Progenitor cell of endocrine pancreas (in vitro differentiated cells): ENCODE data around the gene DOCK2. TPM values are rescaled to one million over a fixed set of nuclear protein-coding genes. Genes with fewer than 3 reads are reported as not detected.

Experiments used
- DNase-seq: peaks from one replicate; pipeline ENCODE4 v3.0.0; 2021; ENCODE audit warnings: low spot score; ENCODE audit not compliant: unreplicated experiment
- H3K27ac Mint-ChIP-seq: 2 replicates; pipeline ENCODE4 v1.8.0; 2021; ENCODE audit warnings: mild to moderate bottlenecking, moderate library complexity, mixed read lengths
- H3K27me3 Mint-ChIP-seq: 2 replicates; pipeline ENCODE4 v1.8.0; 2021; ENCODE audit warnings: mixed read lengths
- H3K36me3 Mint-ChIP-seq: 2 replicates; pipeline ENCODE4 v1.8.0; 2022; ENCODE audit warnings: mixed read lengths; ENCODE audit not compliant: insufficient read depth
- H3K4me1 Mint-ChIP-seq: 2 replicates; pipeline ENCODE4 v1.8.0; 2021; ENCODE audit warnings: low read depth, mixed read lengths
- H3K4me3 Mint-ChIP-seq: 2 replicates; pipeline ENCODE4 v1.8.0; 2021; ENCODE audit warnings: low read depth, mild to moderate bottlenecking, moderate library complexity, mixed read lengths
- H3K9me3 Mint-ChIP-seq: 2 replicates; pipeline ENCODE4 v1.8.0; 2021; ENCODE audit warnings: low read depth, mixed read lengths
- total RNA-seq: library from RNA; stranded (reverse); gene quantifications from 2 replicates; pipeline ENCODE4 v1.2.1, GENCODE V29; 2021
- TF ChIP-seq, protein P1 (sequence below): fragments of 200-600 bp; sonication (generic); IDR thresholded peaks from one replicate; pipeline ENCODE4 v1.5.0; 2021; ENCODE audit warnings: antibody characterized with exemption, mild to moderate bottlenecking; ENCODE audit not compliant: unreplicated experiment

The DOCK2 gene
- total RNA-seq, 1 donor from 2014 or later = not detected

DNA sequence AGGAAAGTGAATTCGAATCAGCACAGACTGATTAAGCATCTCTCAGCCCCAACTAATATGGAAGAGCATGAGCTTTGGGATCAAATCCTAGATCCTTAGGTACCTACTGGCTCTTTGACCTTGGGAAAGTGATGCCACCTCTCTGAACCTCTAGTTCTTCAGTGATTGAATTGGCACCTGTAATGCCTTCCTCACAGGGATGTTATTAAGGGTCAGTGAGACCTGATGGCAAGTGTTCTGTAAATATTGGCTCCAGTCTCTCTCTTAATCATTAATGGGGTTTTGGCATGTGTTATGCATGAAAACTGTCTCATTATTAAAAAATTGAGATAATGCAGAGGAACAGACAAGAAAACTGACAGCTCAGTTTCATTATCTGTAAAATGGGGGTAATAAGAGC, 227.4 kb downstream of the DOCK2 start:
- H3K36me3 Mint-ChIP-seq = no peaks in the 10 kb centered on the region
- no peak overlapping the region for H3K4me3 Mint-ChIP-seq
- H3K27me3 Mint-ChIP-seq = peaks cover 28% of the 10 kb centered on the region

GRCh38 chr5:169867347-169867746, 230.3 kb downstream of the DOCK2 start:
- H3K4me3 Mint-ChIP-seq = no peak overlapping the region
- H3K36me3 Mint-ChIP-seq = no peaks in the 10 kb centered on the region
- H3K9me3 Mint-ChIP-seq = no peaks in the 10 kb centered on the region
- H3K27ac Mint-ChIP-seq = no peak overlapping the region
- H3K4me1 Mint-ChIP-seq = no peaks in the 10 kb centered on the region
- H3K27me3 Mint-ChIP-seq = peaks cover 33% of the 10 kb centered on the region
- TF ChIP-seq, protein P1, sequence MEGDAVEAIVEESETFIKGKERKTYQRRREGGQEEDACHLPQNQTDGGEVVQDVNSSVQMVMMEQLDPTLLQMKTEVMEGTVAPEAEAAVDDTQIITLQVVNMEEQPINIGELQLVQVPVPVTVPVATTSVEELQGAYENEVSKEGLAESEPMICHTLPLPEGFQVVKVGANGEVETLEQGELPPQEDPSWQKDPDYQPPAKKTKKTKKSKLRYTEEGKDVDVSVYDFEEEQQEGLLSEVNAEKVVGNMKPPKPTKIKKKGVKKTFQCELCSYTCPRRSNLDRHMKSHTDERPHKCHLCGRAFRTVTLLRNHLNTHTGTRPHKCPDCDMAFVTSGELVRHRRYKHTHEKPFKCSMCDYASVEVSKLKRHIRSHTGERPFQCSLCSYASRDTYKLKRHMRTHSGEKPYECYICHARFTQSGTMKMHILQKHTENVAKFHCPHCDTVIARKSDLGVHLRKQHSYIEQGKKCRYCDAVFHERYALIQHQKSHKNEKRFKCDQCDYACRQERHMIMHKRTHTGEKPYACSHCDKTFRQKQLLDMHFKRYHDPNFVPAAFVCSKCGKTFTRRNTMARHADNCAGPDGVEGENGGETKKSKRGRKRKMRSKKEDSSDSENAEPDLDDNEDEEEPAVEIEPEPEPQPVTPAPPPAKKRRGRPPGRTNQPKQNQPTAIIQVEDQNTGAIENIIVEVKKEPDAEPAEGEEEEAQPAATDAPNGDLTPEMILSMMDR = no peak
- no peak for DNase-seq

More for the DNA sequence above, 227.4 kb downstream of the DOCK2 start:
- Mint-ChIP-seq H3K4me1 (no peaks in the 10 kb centered on the region), H3K27ac (no peak overlapping the region), H3K9me3 (no peaks in the 10 kb centered on the region)
- TF ChIP-seq, protein P1 = no peak
- no peak for DNase-seq

DNA sequence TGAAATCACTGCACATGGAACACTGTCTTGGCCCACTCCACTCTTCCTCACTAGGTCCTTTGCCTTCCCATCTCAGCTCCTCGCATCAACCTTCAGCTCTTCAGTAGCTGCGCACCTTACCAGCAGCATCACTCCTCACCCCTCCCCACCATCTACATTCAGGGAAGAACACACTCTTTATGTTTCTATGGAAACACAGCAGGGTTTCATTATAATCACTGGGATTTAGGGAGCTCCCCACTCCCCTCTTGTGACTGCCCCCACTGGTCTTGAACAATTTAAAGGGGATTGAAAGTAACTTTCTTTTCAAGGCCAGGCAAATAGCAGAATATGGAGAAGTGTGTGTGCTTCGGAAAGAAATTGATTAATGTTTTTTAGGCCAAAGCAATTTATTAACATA, 232.0 kb downstream of the DOCK2 start:
- Mint-ChIP-seq H3K4me3 (no peak overlapping the region), H3K27me3 (peaks cover 36% of the 10 kb centered on the region), H3K9me3 (no peaks in the 10 kb centered on the region), H3K27ac (no peak overlapping the region), H3K36me3 (no peaks in the 10 kb centered on the region), H3K4me1 (no peaks in the 10 kb centered on the region)
- TF ChIP-seq, protein P1 = no peak
- no peak for DNase-seq

DNA sequence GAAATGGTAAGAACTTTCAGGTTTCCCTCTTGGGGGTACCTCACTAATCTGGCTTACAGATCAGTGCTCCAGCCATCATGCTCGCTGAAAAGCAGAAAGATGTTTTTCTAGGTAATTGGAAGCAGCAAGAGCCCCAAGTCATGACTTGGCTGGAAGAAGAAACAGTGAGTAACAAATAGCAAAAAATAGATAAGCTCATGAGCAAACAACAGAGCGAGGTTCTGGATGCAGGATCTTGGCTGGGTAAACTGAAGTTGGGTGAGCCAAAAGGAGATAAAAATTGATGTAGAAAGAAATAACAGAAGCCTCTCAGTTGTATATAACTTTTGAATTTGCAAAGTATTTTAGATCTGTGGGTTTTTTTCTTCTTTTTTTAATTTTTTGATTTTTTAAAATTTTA, 233.1 kb downstream of the DOCK2 start:
- H3K4me1 Mint-ChIP-seq = no peaks in the 10 kb centered on the region
- H3K27me3 Mint-ChIP-seq = peaks cover 32% of the 10 kb centered on the region
- H3K9me3 Mint-ChIP-seq = no peaks in the 10 kb centered on the region
- H3K4me3 Mint-ChIP-seq = no peak overlapping the region
- TF ChIP-seq, protein P1 = no peak
- no peaks in the 10 kb centered on the region for H3K36me3 Mint-ChIP-seq
- H3K27ac Mint-ChIP-seq = no peak overlapping the region
- no peak for DNase-seq

- Mint-ChIP-seq H3K36me3 (no peaks in the 10 kb centered on the region), H3K27ac (no peak overlapping the region), H3K9me3 (no peaks in the 10 kb centered on the region), H3K4me1 (no peaks in the 10 kb centered on the region), H3K27me3 (peaks cover 39% of the 10 kb centered on the region), H3K4me3 (no peak overlapping the region)
- DNase-seq = no peak
- TF ChIP-seq, protein P1 = no peak
Measured at GRCh38 chr5:169871826-169872490, 234.9 kb downstream of the DOCK2 start.
